Smooth muscle cell (in vitro differentiated cells): ENCODE results near the gene CKAP4. TPM values are rescaled to one million over a fixed set of nuclear protein-coding genes. Genes with fewer than 3 reads are reported as not detected.

Experiments used
- DNase-seq: peaks from one replicate; lab custom pipeline; 2025; ENCODE audit not compliant: unreplicated experiment; lab: John Stamatoyannopoulos, UW
- H2AFZ ChIP-seq: fragments of 200-600 bp; sonication (generic); 2 replicates; pipeline ENCODE4 v1.6.0; 2016; ENCODE audit warnings: antibody characterized with exemption, low read depth, mild to moderate bottlenecking
- H3F3A ChIP-seq: fragments of 200-600 bp; sonication (generic); 2 replicates; pipeline ENCODE4 v1.6.0; 2017; ENCODE audit warnings: antibody characterized with exemption, low read depth
- H3K27ac ChIP-seq: fragments of 200-600 bp; sonication (generic); 2 replicates; pipeline ENCODE4 v1.5.1; 2016; ENCODE audit warnings: low read depth, mild to moderate bottlenecking
- H3K27me3 ChIP-seq: fragments of 200-600 bp; sonication (generic); 2 replicates; pipeline ENCODE4 v1.6.1; 2016; ENCODE audit warnings: low read depth, mild to moderate bottlenecking
- H3K36me3 ChIP-seq: fragments of 200-600 bp; sonication (generic); 2 replicates; pipeline ENCODE4 v1.5.1; 2016; ENCODE audit warnings: low read depth
- H3K4me1 ChIP-seq: fragments of 200-600 bp; sonication (generic); 2 replicates; pipeline ENCODE4 v1.5.1; 2016; ENCODE audit warnings: low read depth
- H3K4me2 ChIP-seq: fragments of 200-600 bp; sonication (generic); 2 replicates; pipeline ENCODE4 v1.6.0; 2016; ENCODE audit warnings: mild to moderate bottlenecking
- H3K4me3 ChIP-seq: fragments of 200-600 bp; sonication (generic); 2 replicates; pipeline ENCODE4 v1.5.1; 2016; ENCODE audit warnings: mild to moderate bottlenecking
- H3K79me2 ChIP-seq: fragments of 200-600 bp; sonication (generic); 2 replicates; pipeline ENCODE4 v1.6.0; 2016; ENCODE audit warnings: low read depth, mild to moderate bottlenecking
- H3K9ac ChIP-seq: fragments of 200-600 bp; sonication (generic); 2 replicates; pipeline ENCODE4 v1.6.0; 2016; ENCODE audit warnings: low read depth
- H3K9me3 ChIP-seq: fragments of 200-600 bp; sonication (generic); replicated peaks from 2 replicates; pipeline ENCODE4 v1.5.1; 2016; ENCODE audit warnings: low read depth
- H4K20me1 ChIP-seq: fragments of 200-600 bp; sonication (generic); 2 replicates; pipeline ENCODE4 v1.6.0; 2016; ENCODE audit warnings: low read depth
- WGBS: methylation state at CpG from one replicate; pipeline ENCODE4 v1.1.7; 2016; ENCODE audit warnings: low lambda C conversion rate; 5-methylcytosine and 5-hydroxymethylcytosine counted together
- polyA plus RNA-seq: library from polyadenylated mRNA; unstranded; fragments of >200 nt; fragmentation: Nextera tagmentation; extraction: Ambion mirVana; gene quantifications from 2 replicates; pipeline ENCODE4 v1.2.1, GENCODE V29; 2016
- total RNA-seq: library from RNA; depleted of rRNA; stranded (reverse); fragments of >200 nt; gene quantifications from 2 replicates; pipeline ENCODE4 v1.2.3, GENCODE V29; 2014
- TF ChIP-seq, protein P1 (sequence below): fragments of 200-600 bp; sonication (generic); IDR thresholded peaks from 2 replicates; pipeline ENCODE4 v1.5.1; 2017; ENCODE audit warnings: borderline replicate concordance, mild to moderate bottlenecking, antibody characterized with exemption; ENCODE audit not compliant: insufficient read depth, poor library complexity, severe bottlenecking

The CKAP4 gene
- total and polyA plus RNA-seq, 2 experiments from 2014 or later: 241 to 486 TPM

DNA sequence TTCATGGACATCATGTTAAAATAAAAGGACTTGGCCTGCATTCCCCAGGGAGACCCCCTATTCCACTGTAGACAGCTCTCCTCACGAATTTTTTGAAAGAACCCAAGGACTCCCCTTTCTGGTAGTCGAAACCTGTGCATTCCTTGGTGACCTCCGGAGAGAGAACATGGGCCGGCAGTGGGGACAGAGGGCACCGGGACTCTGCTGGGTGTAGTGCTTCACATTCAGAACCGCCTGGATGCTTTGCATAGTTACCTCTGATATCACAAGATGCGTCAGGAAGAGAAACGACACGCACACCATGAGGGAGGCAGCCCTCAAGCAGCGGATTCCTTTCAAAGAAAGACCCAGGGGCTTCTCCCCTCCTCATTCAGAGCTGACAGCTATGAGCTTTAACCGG, 9.7 kb downstream of the CKAP4 start:
- Histone ChIP-seq H3K4me3 (no peak overlapping the region), H3K4me1 (no peaks in the 10 kb centered on the region), H3F3A (peaks cover 3% of the 10 kb centered on the region), H3K9me3 (no peaks in the 10 kb centered on the region), H4K20me1 (peaks cover 71% of the 10 kb centered on the region), H3K36me3 (peaks cover 13% of the 10 kb centered on the region), H3K9ac (no peak overlapping the region), H3K27ac (no peak overlapping the region), H3K4me2 (no peak overlapping the region), H3K79me2 (peaks cover 20% of the 10 kb centered on the region), H3K27me3 (no peaks in the 10 kb centered on the region), H2AFZ (no peak overlapping the region)
- no peak for DNase-seq
- WGBS: 84% methylated on average over 11 of the region's 11 CpGs
- TF ChIP-seq, protein P1, sequence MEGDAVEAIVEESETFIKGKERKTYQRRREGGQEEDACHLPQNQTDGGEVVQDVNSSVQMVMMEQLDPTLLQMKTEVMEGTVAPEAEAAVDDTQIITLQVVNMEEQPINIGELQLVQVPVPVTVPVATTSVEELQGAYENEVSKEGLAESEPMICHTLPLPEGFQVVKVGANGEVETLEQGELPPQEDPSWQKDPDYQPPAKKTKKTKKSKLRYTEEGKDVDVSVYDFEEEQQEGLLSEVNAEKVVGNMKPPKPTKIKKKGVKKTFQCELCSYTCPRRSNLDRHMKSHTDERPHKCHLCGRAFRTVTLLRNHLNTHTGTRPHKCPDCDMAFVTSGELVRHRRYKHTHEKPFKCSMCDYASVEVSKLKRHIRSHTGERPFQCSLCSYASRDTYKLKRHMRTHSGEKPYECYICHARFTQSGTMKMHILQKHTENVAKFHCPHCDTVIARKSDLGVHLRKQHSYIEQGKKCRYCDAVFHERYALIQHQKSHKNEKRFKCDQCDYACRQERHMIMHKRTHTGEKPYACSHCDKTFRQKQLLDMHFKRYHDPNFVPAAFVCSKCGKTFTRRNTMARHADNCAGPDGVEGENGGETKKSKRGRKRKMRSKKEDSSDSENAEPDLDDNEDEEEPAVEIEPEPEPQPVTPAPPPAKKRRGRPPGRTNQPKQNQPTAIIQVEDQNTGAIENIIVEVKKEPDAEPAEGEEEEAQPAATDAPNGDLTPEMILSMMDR: no peak

DNA sequence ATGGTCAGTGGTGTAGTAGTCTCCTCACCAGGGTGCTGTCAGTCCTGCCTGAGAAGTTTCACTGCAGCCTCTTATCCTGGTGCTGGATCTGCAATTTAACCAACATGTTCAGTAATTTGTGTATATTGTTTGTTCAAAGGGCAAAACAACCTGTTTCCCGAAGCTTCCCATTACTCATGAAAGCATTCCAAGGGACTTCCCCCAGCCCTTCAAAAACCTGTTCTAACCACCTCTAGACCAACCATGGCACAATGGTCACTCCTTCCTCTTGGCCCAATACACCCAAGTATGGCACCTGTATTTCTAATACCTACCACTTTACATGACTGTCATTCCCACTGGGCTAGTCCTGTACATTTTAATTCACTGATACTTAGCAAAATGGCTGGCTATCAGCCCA, 12.1 kb downstream of the CKAP4 start:
- Histone ChIP-seq H2AFZ (no peak overlapping the region), H3K79me2 (peaks cover 4% of the 10 kb centered on the region), H4K20me1 (peaks cover 49% of the 10 kb centered on the region), H3K9ac (no peak overlapping the region), H3K36me3 (peaks cover 13% of the 10 kb centered on the region), H3K4me3 (no peak overlapping the region), H3F3A (peaks cover 3% of the 10 kb centered on the region), H3K4me1 (no peaks in the 10 kb centered on the region), H3K27me3 (no peaks in the 10 kb centered on the region), H3K27ac (no peak overlapping the region), H3K4me2 (no peak overlapping the region), H3K9me3 (no peaks in the 10 kb centered on the region)
- TF ChIP-seq, protein P1: no peak
- DNase-seq: no peak
- 89% methylated on average over 1 of the region's 1 CpG for WGBS

DNA sequence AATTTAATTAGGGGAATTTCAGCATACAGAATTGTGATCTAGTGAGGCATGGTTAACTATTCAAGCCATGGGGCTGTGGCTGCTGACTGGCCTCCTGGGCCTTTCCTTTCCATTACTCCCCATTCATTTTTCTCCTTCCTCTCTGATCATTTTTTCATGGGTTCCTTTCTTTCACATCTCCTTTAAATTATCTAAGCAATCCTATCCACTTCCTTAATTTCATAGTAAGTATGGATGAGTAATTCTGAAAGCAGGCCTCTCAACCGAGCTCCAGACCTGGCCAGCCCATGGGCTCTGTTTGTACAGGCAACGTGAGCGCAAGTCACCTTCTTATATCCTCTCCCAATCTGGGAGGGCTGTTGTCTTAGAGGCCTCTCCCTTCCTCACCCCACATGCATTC, 13.4 kb downstream of the CKAP4 start:
- Histone ChIP-seq H2AFZ (no peak overlapping the region), H3K4me1 (no peaks in the 10 kb centered on the region), H4K20me1 (peaks cover 36% of the 10 kb centered on the region), H3K9me3 (no peaks in the 10 kb centered on the region), H3K9ac (no peak overlapping the region), H3K4me2 (no peak overlapping the region), H3K4me3 (no peak overlapping the region), H3F3A (peaks cover 3% of the 10 kb centered on the region), H3K79me2 (no peaks in the 10 kb centered on the region), H3K27me3 (no peaks in the 10 kb centered on the region), H3K36me3 (peaks cover 8% of the 10 kb centered on the region), H3K27ac (no peak overlapping the region)
- TF ChIP-seq, protein P1: no peak
- 61% methylated on average over 3 of the region's 3 CpGs for WGBS
- no peak for DNase-seq

DNA sequence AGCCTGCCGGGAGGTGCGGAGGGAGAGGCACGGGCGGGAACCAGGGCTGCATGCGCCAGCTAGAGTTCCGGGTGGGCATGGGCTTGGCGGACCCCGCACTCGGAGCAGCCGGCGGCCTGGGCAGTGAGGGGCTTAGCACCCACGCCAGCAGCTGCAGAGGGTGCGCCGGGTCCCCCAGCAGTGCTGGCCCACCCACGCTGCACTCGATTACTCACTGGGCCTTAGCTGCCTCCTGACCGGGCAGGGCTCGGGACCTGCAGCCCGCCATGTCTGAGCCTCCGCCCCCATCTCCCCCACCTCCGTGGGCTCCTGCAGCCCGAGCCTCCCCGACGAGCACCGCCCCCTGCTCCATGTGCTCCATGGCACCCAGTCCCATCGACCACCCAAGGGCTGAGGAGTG, 14.8 kb downstream of the CKAP4 start:
- H3K36me3 ChIP-seq: no peaks in the 10 kb centered on the region
- peaks cover 21% of the 10 kb centered on the region for H4K20me1 ChIP-seq
- 100% methylated on average over 8 of the region's 26 CpGs for WGBS

More for the DNA sequence above, 14.8 kb downstream of the CKAP4 start:
- no peak overlapping the region for H3K27ac ChIP-seq
- H3K79me2 ChIP-seq: no peaks in the 10 kb centered on the region
- no peaks in the 10 kb centered on the region for H3K4me1 ChIP-seq
- H2AFZ ChIP-seq: no peak overlapping the region
- H3K9me3 ChIP-seq: no peaks in the 10 kb centered on the region
- no peaks in the 10 kb centered on the region for H3K27me3 ChIP-seq
- H3K9ac ChIP-seq: no peak overlapping the region
- peaks cover under 1% of the 10 kb centered on the region for H3F3A ChIP-seq
- no peak overlapping the region for H3K4me2 ChIP-seq
- no peak overlapping the region for H3K4me3 ChIP-seq
- DNase-seq: no peak
- TF ChIP-seq, protein P1: no peak
